Activated CD8-positive, alpha-beta memory T cell treated with anti-CD3 and anti-CD28 coated beads for 24 hours (primary cell): ENCODE data around the gene ALG1L2.
"Not testable (repeated sequence)": the region's sequence is repeated elsewhere in the genome, so short reads cannot be mapped to it uniquely, and the experiment has no call there.

Experiments
- DNase-seq: peaks from one replicate; pipeline ENCODE4 v3.0.0-alpha.2; 2020

ALG1L2 gene

DNA sequence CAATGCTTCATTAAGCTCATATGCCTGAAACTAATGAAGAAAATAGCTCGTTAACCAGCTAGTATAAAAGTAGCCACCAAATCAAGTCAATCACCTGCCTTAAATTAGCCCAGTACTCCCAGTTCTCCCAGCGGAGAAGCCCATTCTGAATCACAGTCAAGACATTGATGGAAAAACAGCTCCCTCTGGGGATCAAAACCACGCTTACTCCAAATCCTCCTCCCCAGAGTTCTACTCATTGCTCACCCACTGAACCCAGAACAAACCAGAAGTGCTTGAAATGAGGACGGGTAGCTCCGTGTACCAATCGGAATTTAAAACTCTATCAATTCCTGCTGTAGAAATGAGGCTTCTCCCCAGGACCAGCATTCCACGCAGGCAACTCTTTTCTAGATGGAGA, 54.7 kb downstream of the ALG1L2 start:
- DNase-seq, result not testable (repeated sequence)

DNA sequence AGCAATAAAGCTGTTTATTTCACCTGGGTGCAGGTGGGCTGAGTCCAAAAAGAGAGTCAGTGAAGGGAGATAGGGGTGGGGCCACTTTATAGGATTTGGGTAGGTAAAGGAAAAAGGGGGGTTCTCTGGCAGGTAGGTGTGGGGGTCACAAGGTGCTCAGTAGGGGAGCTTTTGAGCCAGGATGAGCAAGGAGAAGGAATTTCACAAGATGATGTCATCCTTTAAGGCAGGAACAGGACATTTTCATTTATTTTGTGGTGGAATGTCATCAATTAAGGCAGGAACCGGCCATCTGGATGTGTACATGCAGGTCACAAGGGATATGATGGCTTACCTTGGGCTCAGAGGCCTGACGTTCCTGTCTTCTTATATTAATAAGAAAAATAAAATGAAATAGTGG, 56.1 kb downstream of the ALG1L2 start:
- DNase-seq, result not testable (repeated sequence)

DNA sequence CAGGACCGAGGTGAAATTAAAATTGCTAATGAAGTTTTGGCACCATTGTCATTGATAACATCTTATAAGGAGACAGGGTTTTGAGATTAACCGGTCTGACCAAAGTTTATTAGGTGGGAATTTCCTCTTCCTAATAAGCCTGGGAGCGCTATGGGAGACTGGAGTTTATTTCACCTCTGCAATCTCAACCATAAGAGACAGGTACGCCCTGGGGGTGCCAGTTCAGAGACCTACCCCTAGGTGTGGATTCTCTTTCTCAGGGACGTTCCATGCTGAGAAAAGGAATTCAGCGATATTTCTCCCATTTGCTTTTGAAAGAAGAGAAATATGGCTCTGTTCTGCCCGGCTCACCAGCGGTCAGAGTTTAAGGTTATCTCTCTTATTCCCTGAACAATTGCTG, 57.4 kb downstream of the ALG1L2 start:
- not testable (repeated sequence) for DNase-seq

DNA sequence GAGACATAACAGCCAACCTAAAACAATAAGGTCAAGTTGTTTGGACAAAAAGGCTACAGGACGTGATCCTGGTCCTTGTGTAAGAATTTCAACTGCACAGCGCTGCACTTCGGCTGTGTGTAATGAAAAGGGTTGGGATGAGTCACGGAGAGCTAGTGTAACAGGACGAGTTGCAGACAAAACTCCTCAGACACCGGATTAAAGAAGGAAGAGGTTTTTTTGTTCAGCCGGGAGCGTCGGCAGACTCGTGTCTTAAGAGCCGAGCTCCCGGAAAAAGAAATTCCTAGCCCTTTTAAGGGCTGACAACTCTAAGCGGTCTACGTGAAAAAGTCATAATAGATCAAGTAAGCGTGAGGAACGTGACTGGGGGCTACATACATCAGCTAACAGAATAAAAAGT, 59.1 kb downstream of the ALG1L2 start:
- DNase-seq, result not testable (repeated sequence)

DNA sequence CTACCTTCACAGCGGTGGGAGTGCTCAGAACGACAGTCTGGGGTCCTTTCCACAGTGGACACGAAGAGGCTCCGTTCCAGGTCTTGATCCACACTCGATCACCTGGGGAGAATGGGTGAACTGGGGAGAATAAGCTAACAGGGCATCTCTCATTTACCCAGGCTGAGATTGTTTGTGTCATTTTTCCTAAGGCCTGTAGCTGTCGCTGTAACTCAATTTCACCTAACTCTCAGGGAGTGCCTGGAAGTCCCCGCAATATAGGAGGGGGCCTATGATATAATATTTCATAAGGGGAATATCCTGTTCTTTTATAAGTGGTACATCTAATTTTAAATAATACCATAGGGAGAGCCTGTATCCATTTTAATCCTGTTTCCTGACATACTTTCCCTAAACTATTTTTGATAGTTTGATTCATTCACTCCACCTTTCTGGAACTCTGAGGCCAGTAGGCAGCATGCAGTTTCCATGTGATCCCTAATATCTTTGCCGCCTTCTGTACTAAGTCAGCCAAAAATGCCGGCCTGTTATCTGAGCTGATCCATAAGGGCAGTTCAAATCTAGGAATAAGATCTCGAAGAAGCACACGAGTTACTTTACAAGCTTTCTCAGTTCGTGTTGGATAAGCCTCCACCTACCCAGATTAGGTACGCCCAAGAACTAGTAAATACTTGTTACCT, 62.2 kb downstream of the ALG1L2 start:
- not testable (repeated sequence) for DNase-seq

DNA sequence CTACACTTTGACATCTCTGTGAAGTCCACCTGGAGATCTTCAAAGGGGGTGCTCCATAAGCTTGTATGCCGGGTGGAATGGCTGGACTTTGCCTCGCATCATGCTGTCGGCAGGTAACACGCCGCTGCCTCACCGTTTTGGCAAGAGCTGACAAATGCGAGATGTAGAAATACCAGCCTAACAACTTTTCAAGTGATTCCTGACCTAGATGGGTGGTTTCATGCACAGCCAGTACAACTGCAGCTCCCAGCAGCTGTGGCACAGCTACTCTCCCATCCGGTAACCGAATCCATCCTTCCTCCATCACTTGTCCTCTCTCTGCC, 62.7 kb downstream of the ALG1L2 start:
- DNase-seq, result not testable (repeated sequence)

DNA sequence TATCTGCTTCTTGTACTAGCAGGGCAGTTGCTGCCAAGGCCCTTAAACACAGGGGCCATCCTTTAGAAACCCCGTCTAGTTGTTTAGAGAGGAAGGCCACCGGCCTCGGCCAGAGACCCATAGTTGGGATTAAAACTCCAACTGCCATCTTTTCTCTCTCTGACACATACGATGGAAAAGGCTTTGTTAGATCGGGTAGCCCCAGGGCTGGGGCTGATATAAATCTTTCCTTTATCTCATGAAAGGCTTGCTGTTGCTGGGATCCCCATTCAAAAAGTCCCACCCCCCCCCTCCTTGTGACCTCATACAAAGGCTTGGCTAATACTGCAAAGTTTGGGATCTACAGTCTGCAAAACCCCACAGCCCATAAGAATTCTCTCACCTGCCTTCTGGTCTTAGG, 63.8 kb downstream of the ALG1L2 start:
- not testable (repeated sequence) for DNase-seq

DNA sequence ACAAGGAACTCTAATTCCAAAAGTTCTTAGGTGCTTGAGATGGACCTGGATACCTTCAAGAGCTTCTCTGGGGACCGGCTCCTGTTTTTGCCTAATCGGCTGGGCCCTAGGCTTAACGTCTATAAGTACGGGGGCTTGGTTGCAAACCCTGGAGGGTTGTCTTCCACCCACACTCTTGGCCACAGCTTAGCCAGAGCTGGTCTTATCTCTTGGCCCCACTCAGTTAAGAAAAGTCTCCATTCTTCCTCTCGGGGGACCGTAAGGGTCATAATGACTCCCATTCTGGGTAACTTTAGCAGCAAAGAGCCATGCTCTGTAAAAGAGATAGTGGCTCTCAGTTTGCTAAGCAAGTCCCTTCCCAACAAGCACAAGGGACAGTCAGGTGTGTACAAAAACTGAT, 64.8 kb downstream of the ALG1L2 start:
- DNase-seq, result not testable (repeated sequence)
